Measurements from ENCODE around the gene GRHL1.

DNA sequence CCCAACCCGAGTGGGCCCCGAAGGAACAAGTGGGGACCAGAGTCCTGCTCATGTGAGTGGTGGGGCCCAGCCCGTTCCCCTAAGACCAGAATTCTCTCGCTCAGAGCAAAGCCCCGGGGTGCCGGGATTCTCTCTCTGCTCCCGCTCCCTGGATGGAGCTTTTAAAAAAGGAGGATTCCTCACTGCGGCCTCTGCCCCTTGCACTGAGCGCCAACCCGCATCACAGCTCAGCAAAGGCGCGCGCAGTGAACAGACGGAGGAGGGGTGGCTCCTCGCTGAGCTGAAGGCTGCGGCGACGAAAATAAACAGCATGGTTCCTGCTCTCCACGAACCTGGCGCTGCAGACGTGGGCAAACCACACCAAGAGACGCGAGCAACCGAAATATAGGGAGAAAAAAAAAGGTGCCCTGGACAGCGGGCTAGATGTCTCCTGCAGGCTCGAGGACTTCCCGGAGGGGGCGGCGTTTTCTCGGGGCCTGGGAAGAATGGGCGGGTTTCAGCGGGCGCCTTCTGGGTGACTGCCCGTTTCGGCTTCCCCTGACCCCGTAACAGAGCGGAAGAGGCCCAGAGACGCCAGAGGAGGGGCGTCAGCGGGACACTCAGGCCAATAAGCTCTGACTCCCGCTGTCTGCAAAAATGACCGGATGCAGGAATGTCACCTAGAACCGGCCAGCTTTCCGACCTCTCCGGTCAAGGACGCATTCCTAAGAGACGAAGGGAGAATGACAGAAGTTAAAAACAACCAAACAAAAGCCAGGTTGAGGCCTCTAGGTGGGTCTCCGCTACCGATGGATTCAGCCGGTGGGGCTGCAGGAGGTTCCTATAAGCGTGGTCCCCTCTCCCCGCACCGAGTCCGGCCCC, 91.0 kb downstream of the GRHL1 start:
- TF ChIP-seq, protein P1, sequence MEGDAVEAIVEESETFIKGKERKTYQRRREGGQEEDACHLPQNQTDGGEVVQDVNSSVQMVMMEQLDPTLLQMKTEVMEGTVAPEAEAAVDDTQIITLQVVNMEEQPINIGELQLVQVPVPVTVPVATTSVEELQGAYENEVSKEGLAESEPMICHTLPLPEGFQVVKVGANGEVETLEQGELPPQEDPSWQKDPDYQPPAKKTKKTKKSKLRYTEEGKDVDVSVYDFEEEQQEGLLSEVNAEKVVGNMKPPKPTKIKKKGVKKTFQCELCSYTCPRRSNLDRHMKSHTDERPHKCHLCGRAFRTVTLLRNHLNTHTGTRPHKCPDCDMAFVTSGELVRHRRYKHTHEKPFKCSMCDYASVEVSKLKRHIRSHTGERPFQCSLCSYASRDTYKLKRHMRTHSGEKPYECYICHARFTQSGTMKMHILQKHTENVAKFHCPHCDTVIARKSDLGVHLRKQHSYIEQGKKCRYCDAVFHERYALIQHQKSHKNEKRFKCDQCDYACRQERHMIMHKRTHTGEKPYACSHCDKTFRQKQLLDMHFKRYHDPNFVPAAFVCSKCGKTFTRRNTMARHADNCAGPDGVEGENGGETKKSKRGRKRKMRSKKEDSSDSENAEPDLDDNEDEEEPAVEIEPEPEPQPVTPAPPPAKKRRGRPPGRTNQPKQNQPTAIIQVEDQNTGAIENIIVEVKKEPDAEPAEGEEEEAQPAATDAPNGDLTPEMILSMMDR (IDR thresholded peaks at IDR 0.05): no peak
- no peak for TF ChIP-seq EZH2 (IDR thresholded peaks at IDR 0.05; ENCODE audit: borderline replicate concordance, insufficient read depth, low read depth, low read length, poor library complexity, severe bottlenecking)
